Measurements from ENCODE around the gene OXLD1. TPM values are rescaled to one million over a fixed set of nuclear protein-coding genes. Genes with fewer than 3 reads are reported as not detected.

The OXLD1 gene
- total and polyA plus RNA-seq, 2 donors (not counting 1 experiment from before 2014, with no cell fraction given): 39.5 to 102 TPM

DNA sequence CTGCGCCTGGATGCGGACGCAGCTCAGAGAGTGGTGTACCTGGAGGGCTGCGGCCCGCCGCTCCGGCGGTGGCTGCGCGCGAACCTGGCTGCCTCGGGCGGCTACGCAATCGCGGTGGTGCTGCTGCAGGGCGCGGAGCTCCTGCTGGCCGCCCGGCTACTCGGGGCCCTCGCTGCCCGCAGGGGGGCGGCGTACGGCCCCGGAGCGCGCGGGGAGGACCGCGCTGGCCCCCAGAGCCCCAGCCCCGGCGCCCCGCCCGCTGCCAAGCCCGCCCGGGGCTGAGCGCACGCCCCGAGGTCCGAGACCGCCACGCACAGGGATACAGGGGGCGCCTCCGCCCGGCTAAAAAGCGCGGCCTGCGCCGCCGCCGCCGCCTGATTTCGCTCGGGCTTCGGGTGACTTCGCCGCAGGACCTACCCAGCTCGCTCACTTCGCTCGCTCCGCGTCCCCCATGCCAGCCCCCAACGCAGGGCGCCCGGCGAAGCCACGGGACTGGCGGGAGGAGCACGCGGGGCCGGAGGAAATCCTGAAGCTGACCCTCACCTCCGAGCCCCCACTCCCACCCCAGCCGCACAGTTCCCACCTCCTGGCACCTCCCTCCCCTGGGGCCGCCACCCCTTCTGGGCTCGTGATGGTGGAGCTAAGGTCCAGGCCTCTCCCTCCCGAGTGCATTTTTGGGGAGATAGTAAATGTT lies 18.2 kb downstream of the OXLD1 start:
- H3K4me3 Mint-ChIP-seq: no peak overlapping the region
- ATAC-seq (ENCODE audit: low read depth) (no peak), DNase-seq (no peak)
- H3K27me3 Mint-ChIP-seq: peaks cover 18% of the 10 kb centered on the region
- Histone ChIP-seq H3K36me3 (replicated peaks in 1 of 2; ENCODE audit: control extremely low read depth in 1 of 2, control insufficient read depth in 1 of 2, extremely low read depth in 1 of 2, insufficient read depth in 2 of 2, low read length in 1 of 2) (no peaks in the 10 kb centered on the region), H3K4me2 (replicated peaks; ENCODE audit: low read depth, low read length, poor library complexity, severe bottlenecking) (no peak overlapping the region), H3K79me2 (ENCODE audit: control insufficient read depth, insufficient read depth, low read length) (no peaks in the 10 kb centered on the region), H3K9me3 (ENCODE audit: control extremely low read depth in 1 of 3, control insufficient read depth in 2 of 3, insufficient read depth in 1 of 3, low read length in 2 of 3) (peaks cover 0 to 21% (median 3%) of the 10 kb centered on the region in 3 donors), H4K20me1 (ENCODE audit: control insufficient read depth, insufficient read depth, low read length, poor library complexity, severe bottlenecking) (no peaks in the 10 kb centered on the region), H3K27ac (ENCODE audit: low read length in 2 of 2) (no peak overlapping the region), H3K4me1 (ENCODE audit: control insufficient read depth in 2 of 2, insufficient read depth in 2 of 2, low read length in 2 of 2) (peaks cover 3 to 7% of the 10 kb centered on the region in 2 donors), H2AFZ (ENCODE audit: insufficient read depth, low read depth, low read length, poor library complexity, severe bottlenecking) (no peak overlapping the region), H3K9ac (ENCODE audit: low read length) (no peak overlapping the region), H3K27me3 (replicated peaks in 1 of 4; ENCODE audit: control extremely low read depth in 1 of 4, control insufficient read depth in 3 of 4, insufficient read depth in 4 of 4, low read length in 3 of 4) (peaks cover 0 to 27% (median 4%) of the 10 kb centered on the region in 4 experiments), H3K4me3 (ENCODE audit: control extremely low read depth in 1 of 5, extremely low read depth in 1 of 5, insufficient read depth in 1 of 5, low read depth in 2 of 5, low read length in 4 of 5) (no peak overlapping the region)
- POLR2A ChIA-PET: no interaction called here
- WGBS (ENCODE audit: insufficient coverage): 32% methylated on average over 65 of the region's 78 CpGs
- intact Hi-C loops (cut with micrococcal nuclease): no loop called here
- no peaks in the 10 kb centered on the region for H3K9me3 Mint-ChIP-seq (ENCODE audit: insufficient read depth)
- peaks cover 7% of the 10 kb centered on the region for H3K4me1 Mint-ChIP-seq
- TF ChIP-seq CTCF (IDR thresholded peaks at IDR 0.05) (no peak), EZH2 (IDR thresholded peaks at IDR 0.05; ENCODE audit: borderline replicate concordance, insufficient read depth, low read depth, low read length, poor library complexity, severe bottlenecking) (no peak)
- H3K27ac Mint-ChIP-seq: no peak overlapping the region
- CTCF ChIA-PET: interaction anchor here (1.3 kb wide), 1 partner anchor 28 kb away, joined by 3 read pairs; no protein-coding TSS in a partner anchor

DNA sequence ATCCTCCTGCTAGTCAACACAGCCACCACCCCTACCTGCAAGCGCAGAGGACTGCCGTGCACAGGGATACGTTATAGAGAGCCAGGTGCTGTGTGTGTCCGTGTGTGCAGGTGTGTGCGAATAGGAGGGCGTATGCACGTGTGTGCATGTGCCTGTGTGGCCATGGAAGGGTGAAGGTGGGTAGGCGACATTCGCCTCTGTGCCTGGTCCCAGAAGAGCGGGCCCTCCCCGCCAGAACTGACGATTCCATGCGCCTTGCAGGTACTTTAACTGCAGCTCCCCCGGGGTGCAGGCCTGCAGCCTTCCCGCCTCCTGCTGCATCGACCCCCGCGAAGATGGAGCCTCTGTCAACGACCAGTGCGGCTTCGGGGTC lies 18.8 kb downstream of the OXLD1 start:
- Histone ChIP-seq H3K36me3 (replicated peaks in 1 of 2; ENCODE audit: control extremely low read depth in 1 of 2, control insufficient read depth in 1 of 2, extremely low read depth in 1 of 2, insufficient read depth in 2 of 2, low read length in 1 of 2) (no peaks in the 10 kb centered on the region), H3K9me3 (ENCODE audit: control extremely low read depth in 1 of 3, control insufficient read depth in 2 of 3, insufficient read depth in 1 of 3, low read length in 2 of 3) (peaks cover 0 to 21% (median 3%) of the 10 kb centered on the region in 3 donors), H3K4me2 (replicated peaks; ENCODE audit: low read depth, low read length, poor library complexity, severe bottlenecking) (no peak overlapping the region), H3K27ac (ENCODE audit: low read length in 2 of 2) (no peak overlapping the region), H3K79me2 (ENCODE audit: control insufficient read depth, insufficient read depth, low read length) (no peaks in the 10 kb centered on the region), H3K4me1 (ENCODE audit: control insufficient read depth in 2 of 2, insufficient read depth in 2 of 2, low read length in 2 of 2) (peaks cover 0 to 2% of the 10 kb centered on the region in 2 donors), H3K27me3 (replicated peaks in 1 of 4; ENCODE audit: control extremely low read depth in 1 of 4, control insufficient read depth in 3 of 4, insufficient read depth in 4 of 4, low read length in 3 of 4) (peaks cover 0 to 27% (median 1%) of the 10 kb centered on the region in 4 experiments), H2AFZ (ENCODE audit: insufficient read depth, low read depth, low read length, poor library complexity, severe bottlenecking) (no peak overlapping the region), H3K4me3 (ENCODE audit: control extremely low read depth in 1 of 5, extremely low read depth in 1 of 5, insufficient read depth in 1 of 5, low read depth in 2 of 5, low read length in 4 of 5) (no peak overlapping the region), H4K20me1 (ENCODE audit: control insufficient read depth, insufficient read depth, low read length, poor library complexity, severe bottlenecking) (no peaks in the 10 kb centered on the region), H3K9ac (ENCODE audit: low read length) (no peak overlapping the region)
- Mint-ChIP-seq H3K4me1 (peaks cover 3% of the 10 kb centered on the region), H3K27me3 (peaks cover 18% of the 10 kb centered on the region), H3K9me3 (ENCODE audit: insufficient read depth) (no peaks in the 10 kb centered on the region), H3K4me3 (no peak overlapping the region), H3K27ac (peak overlapping the region; percentile 15)
- WGBS (ENCODE audit: insufficient coverage): 62% methylated on average over 18 of the region's 21 CpGs
- TF ChIP-seq EZH2 (IDR thresholded peaks at IDR 0.05; ENCODE audit: borderline replicate concordance, insufficient read depth, low read depth, low read length, poor library complexity, severe bottlenecking): no peak
- no peak for TF ChIP-seq CTCF (IDR thresholded peaks at IDR 0.05)
- no peak for ATAC-seq (ENCODE audit: low read depth)
- POLR2A ChIA-PET: interaction anchor here (0.6 kb wide), 1 partner anchor 148 kb away, joined by 3 read pairs; no protein-coding TSS in a partner anchor
- intact Hi-C loops (cut with micrococcal nuclease): no loop called here
- CTCF ChIA-PET: no interaction called here
- no peak for DNase-seq

Measured in B cell (primary cell).